Common myeloid progenitor, CD34-positive (primary cell): ENCODE data around the gene SERPINA1.
"Not testable (repeated sequence)": the region's sequence is repeated elsewhere in the genome, so short reads cannot be mapped to it uniquely, and the experiment has no call there.

Source experiments
- CTCF ChIA-PET: fragments of 350-600 bp; sonication (Branson Sonifier 250); formaldehyde crosslinking; loops from one replicate; lab custom pipeline; 2021; ENCODE audit warnings: antibody characterized with exemption; lab: Charles Lee
- POLR2A ChIA-PET: fragments of 350-600 bp; sonication (Branson Sonifier 250); formaldehyde crosslinking; loops from one replicate; lab custom pipeline; 2021; ENCODE audit warnings: antibody characterized with exemption; lab: Charles Lee
- DNase-seq, 3 donors: peaks; one replicate each; pipeline versions ENCODE4 v3.0.0 to v3.0.0-alpha.2; 2013
- H3K27ac ChIP-seq, 2 experiments: 1 replicate in 1 of 2; 2 replicates in 1 of 2; pipeline ENCODE4 v1.7.0; 2013; ENCODE audit warnings: inconsistent platforms in 2 of 2, low read length in 2 of 2, mild to moderate bottlenecking in 2 of 2, low read depth in 1 of 2, moderate library complexity in 1 of 2; ENCODE audit not compliant: severe bottlenecking in 2 of 2, insufficient read depth in 1 of 2, poor library complexity in 1 of 2
- H3K27me3 ChIP-seq, 5 experiments: replicated peaks in 2 of 5; 1 replicate in 3 of 5; 2 replicates in 2 of 5; pipeline versions ENCODE4 v1.6.1 to v1.7.0; 2013; ENCODE audit warnings: low read length in 4 of 5, mild to moderate bottlenecking in 2 of 5, moderate library complexity in 2 of 5, inconsistent platforms in 1 of 5; ENCODE audit not compliant: insufficient read depth in 5 of 5, control insufficient read depth in 4 of 5
- H3K36me3 ChIP-seq, 4 experiments: 1 replicate in 2 of 4; 2 replicates in 2 of 4; pipeline versions ENCODE4 v1.6.1 to v1.7.0; 2013; ENCODE audit warnings: low read length in 3 of 4, control low read depth in 1 of 4, mild to moderate bottlenecking in 1 of 4; ENCODE audit not compliant: control insufficient read depth in 4 of 4, insufficient read depth in 4 of 4
- H3K4me1 ChIP-seq, 4 experiments: 1 replicate in 3 of 4; 2 replicates in 1 of 4; pipeline versions ENCODE4 v1.6.1 to v1.7.1; 2013; ENCODE audit warnings: low read length in 3 of 4, mild to moderate bottlenecking in 3 of 4, control low read depth in 1 of 4, inconsistent platforms in 1 of 4, moderate library complexity in 1 of 4; ENCODE audit not compliant: control insufficient read depth in 4 of 4, insufficient read depth in 4 of 4; ENCODE audit errors: control extremely low read depth in 1 of 4
- H3K4me3 ChIP-seq, 7 experiments: 1 replicate in 4 of 7; 2 replicates in 3 of 7; pipeline versions ENCODE4 v1.5.1 to v1.7.0; 2013; ENCODE audit warnings: mild to moderate bottlenecking in 7 of 7, low read length in 6 of 7, moderate library complexity in 6 of 7, inconsistent platforms in 2 of 7, low read depth in 2 of 7, control low read depth in 1 of 7; ENCODE audit not compliant: insufficient read depth in 4 of 7, control insufficient read depth in 1 of 7; ENCODE audit errors: extremely low read depth in 1 of 7
- H3K9me3 ChIP-seq, 5 experiments: 1 replicate in 4 of 5; 2 replicates in 1 of 5; pipeline versions ENCODE4 v1.6.1 to v1.7.1; 2013; ENCODE audit warnings: low read length in 4 of 5, mild to moderate bottlenecking in 2 of 5, inconsistent platforms in 1 of 5, low read depth in 1 of 5, moderate library complexity in 1 of 5; ENCODE audit not compliant: control insufficient read depth in 4 of 5, insufficient read depth in 2 of 5; ENCODE audit errors: control extremely low read depth in 1 of 5
- WGBS: methylation state at CpG from one replicate; pipeline ENCODE4 v1.1.5; 2013; ENCODE audit not compliant: insufficient coverage; 5-methylcytosine and 5-hydroxymethylcytosine counted together

The SERPINA1 gene

GRCh38 chr14:94421316-94421715 is 32.9 kb upstream of the SERPINA1 start:
- ChIA-PET POLR2A (no interaction called here), CTCF (no interaction called here)
- Histone ChIP-seq H3K27ac (no peak overlapping the region), H3K4me3 (no peak overlapping the region), H3K27me3 (peaks cover 2 to 14% (median 4%) of the 10 kb centered on the region in 5 experiments), H3K9me3 (peaks cover 0 to 4% (median 0%) of the 10 kb centered on the region in 5 experiments), H3K4me1 (no peaks in the 10 kb centered on the region), H3K36me3 (no peaks in the 10 kb centered on the region)
- DNase-seq, result no peak
- WGBS, result 82% methylated on average over 2 of the region's 2 CpGs

GRCh38 chr14:94417497-94418205 is 29.2 kb upstream of the SERPINA1 start:
- DNase-seq, H3K4me1 ChIP-seq, CTCF ChIA-PET: not testable (repeated sequence)

GRCh38 chr14:94412671-94413638 is 24.6 kb upstream of the SERPINA1 start:
- Histone ChIP-seq H3K4me3 (no peak overlapping the region), H3K27me3 (peaks cover 0 to 3% (median 0%) of the 10 kb centered on the region in 5 experiments), H3K36me3 (no peaks in the 10 kb centered on the region), H3K4me1 (no peaks in the 10 kb centered on the region), H3K9me3 (peaks cover 0 to 7% (median 0%) of the 10 kb centered on the region in 5 experiments), H3K27ac (no peak overlapping the region)
- no peak for DNase-seq
- WGBS, result 85% methylated on average over 6 of the region's 8 CpGs
- ChIA-PET POLR2A (no interaction called here), CTCF (no interaction called here)

More at GRCh38 chr14:94417497-94418205, 29.2 kb upstream of the SERPINA1 start:
- H3K27ac ChIP-seq, POLR2A ChIA-PET, H3K4me3 ChIP-seq, H3K36me3 ChIP-seq, H3K9me3 ChIP-seq: not testable (repeated sequence)
- WGBS, result 84% methylated on average over 3 of the region's 3 CpGs
- H3K27me3 ChIP-seq, result peaks cover 0 to 12% (median under 1%) of the 10 kb centered on the region in 5 experiments

DNA sequence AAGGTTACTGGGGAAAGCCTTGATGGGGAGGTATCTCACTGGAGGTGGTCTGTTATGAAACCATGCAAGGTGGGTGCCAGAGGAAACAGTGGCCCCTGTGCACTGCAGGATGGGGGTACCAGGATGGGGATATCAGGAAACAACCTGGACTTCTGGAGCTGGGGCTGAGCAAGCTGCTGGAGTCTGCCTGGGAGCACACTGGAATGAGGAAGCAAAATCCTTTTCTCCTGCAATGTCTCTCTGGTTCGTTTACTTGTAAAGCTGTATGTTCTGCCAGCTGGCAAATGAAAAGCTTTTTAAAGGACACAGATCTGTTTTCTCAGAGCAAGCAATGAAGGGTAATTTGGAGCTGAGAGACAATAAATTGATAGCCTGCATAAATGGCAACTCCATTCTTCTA is 23.2 kb upstream of the SERPINA1 start:
- WGBS, result 88% methylated on average over 1 of the region's 1 CpG
- no peaks in the 10 kb centered on the region for H3K4me1 ChIP-seq
- no peak overlapping the region for H3K4me3 ChIP-seq
- no peak for DNase-seq
- H3K27me3 ChIP-seq, result peaks cover 0 to 3% (median 0%) of the 10 kb centered on the region in 5 experiments
- peaks cover 0 to 10% (median 0%) of the 10 kb centered on the region in 5 experiments for H3K9me3 ChIP-seq
- CTCF ChIA-PET, result no interaction called here
- no peak overlapping the region for H3K27ac ChIP-seq
- no peaks in the 10 kb centered on the region for H3K36me3 ChIP-seq
- POLR2A ChIA-PET, result no interaction called here

GRCh38 chr14:94409430-94409829 is 21.0 kb upstream of the SERPINA1 start:
- H3K27me3 ChIP-seq, POLR2A ChIA-PET, H3K36me3 ChIP-seq, H3K27ac ChIP-seq, DNase-seq, H3K4me3 ChIP-seq, H3K4me1 ChIP-seq: not testable (repeated sequence)
- H3K9me3 ChIP-seq, result peaks cover 0 to 10% (median 2%) of the 10 kb centered on the region in 5 experiments
- CTCF ChIA-PET, result interaction anchor here (0.5 kb wide), 1 partner anchor 59 kb away, joined by 3 read pairs; no protein-coding TSS in a partner anchor
- whole genome bisulfite sequencing, result 97% methylated on average over 5 of the region's 5 CpGs

- ChIA-PET CTCF (no interaction called here), POLR2A (no interaction called here)
- Histone ChIP-seq H3K27me3 (peaks cover 0 to 2% (median 0%) of the 10 kb centered on the region in 5 experiments), H3K4me1 (no peaks in the 10 kb centered on the region), H3K4me3 (no peak overlapping the region), H3K9me3 (peaks cover 0 to 10% (median 2%) of the 10 kb centered on the region in 5 experiments), H3K36me3 (no peaks in the 10 kb centered on the region), H3K27ac (no peak overlapping the region)
- DNase-seq, result no peak
- WGBS, result 100% methylated on average over 3 of the region's 4 CpGs
Measured at GRCh38 chr14:94408546-94409095, 20.2 kb upstream of the SERPINA1 start.
